ENCODE results near the gene TBPL1. TPM values are rescaled to one million over a fixed set of nuclear protein-coding genes. Genes with fewer than 3 reads are reported as not detected.

TBPL1 gene
- polyA plus RNA-seq, 1 experiment = 71.2 TPM

- no peak overlapping the region for H3K4me3 ChIP-seq (ENCODE audit: low read depth, low read length)
- no peaks in the 10 kb centered on the region for H3K27me3 ChIP-seq (ENCODE audit: control insufficient read depth, insufficient read depth, low read length)
- H3K27ac ChIP-seq (ENCODE audit: low read depth, low read length) = peak overlapping the region; percentile 11
- ChIA-PET CTCF (interaction anchor here (0.6 to 1.5 kb wide), 2 partner anchors 29 to 57 kb away, joined by 3 to 5 read pairs; no protein-coding TSS in a partner anchor), POLR2A (no interaction called here)
- no peak for TF ChIP-seq CTCF (IDR thresholded peaks at IDR 0.05; ENCODE audit: low read depth, low read length)
- no peak for DNase-seq (ENCODE audit: low read depth, low spot score)
- H3K9me3 ChIP-seq (ENCODE audit: control insufficient read depth, insufficient read depth, low read length) = no peaks in the 10 kb centered on the region
These were observed 76.8 kb downstream of the TBPL1 start for GRCh38 chr6:134029495-134030455.

- Histone ChIP-seq H3K27ac (ENCODE audit: low read depth, low read length) (no peak overlapping the region), H3K9me3 (ENCODE audit: control insufficient read depth, insufficient read depth, low read length) (no peaks in the 10 kb centered on the region), H3K27me3 (ENCODE audit: control insufficient read depth, insufficient read depth, low read length) (no peaks in the 10 kb centered on the region), H3K4me3 (ENCODE audit: low read depth, low read length) (no peak overlapping the region)
- POLR2A ChIA-PET = no interaction called here
- TF ChIP-seq CTCF (IDR thresholded peaks at IDR 0.05; ENCODE audit: low read depth, low read length) = no peak
- CTCF ChIA-PET = interaction anchor here (1.2 to 2.5 kb wide), 3 partner anchors 32 to 66 kb away, joined by 3 to 14 read pairs (median 4); no protein-coding TSS in a partner anchor
- no peak for DNase-seq (ENCODE audit: low read depth, low spot score)
These were observed 78.8 kb downstream of the TBPL1 start for GRCh38 chr6:134031696-134032255.

- no peak for TF ChIP-seq CTCF (IDR thresholded peaks at IDR 0.05; ENCODE audit: low read depth, low read length)
- Histone ChIP-seq H3K4me3 (ENCODE audit: low read depth, low read length) (no peak overlapping the region), H3K27ac (ENCODE audit: low read depth, low read length) (no peak overlapping the region), H3K27me3 (ENCODE audit: control insufficient read depth, insufficient read depth, low read length) (no peaks in the 10 kb centered on the region), H3K9me3 (ENCODE audit: control insufficient read depth, insufficient read depth, low read length) (no peaks in the 10 kb centered on the region)
- ChIA-PET CTCF (no interaction called here), POLR2A (no interaction called here)
- DNase-seq (ENCODE audit: low read depth, low spot score) = no peak
These were observed 81.5 kb downstream of the TBPL1 start for GRCh38 chr6:134034478-134034877.

GRCh38 chr6:134034961-134035822, 82.2 kb downstream of the TBPL1 start:
- no peak overlapping the region for H3K4me3 ChIP-seq (ENCODE audit: low read depth, low read length)
- POLR2A ChIA-PET = no interaction called here
- H3K9me3 ChIP-seq (ENCODE audit: control insufficient read depth, insufficient read depth, low read length) = no peaks in the 10 kb centered on the region
- no peak overlapping the region for H3K27ac ChIP-seq (ENCODE audit: low read depth, low read length)
- no peak for DNase-seq (ENCODE audit: low read depth, low spot score)
- no peak for TF ChIP-seq CTCF (IDR thresholded peaks at IDR 0.05; ENCODE audit: low read depth, low read length)
- H3K27me3 ChIP-seq (ENCODE audit: control insufficient read depth, insufficient read depth, low read length) = no peaks in the 10 kb centered on the region
- CTCF ChIA-PET = interaction anchor here (2.6 kb wide), 1 partner anchor 28 kb away, joined by 8 read pairs; no protein-coding TSS in a partner anchor
